Measurements from ENCODE around the gene CCDC188.
A peak's percentile ranks its signal among the peaks of the same experiment; 100 is the strongest.

The CCDC188 gene

DNA sequence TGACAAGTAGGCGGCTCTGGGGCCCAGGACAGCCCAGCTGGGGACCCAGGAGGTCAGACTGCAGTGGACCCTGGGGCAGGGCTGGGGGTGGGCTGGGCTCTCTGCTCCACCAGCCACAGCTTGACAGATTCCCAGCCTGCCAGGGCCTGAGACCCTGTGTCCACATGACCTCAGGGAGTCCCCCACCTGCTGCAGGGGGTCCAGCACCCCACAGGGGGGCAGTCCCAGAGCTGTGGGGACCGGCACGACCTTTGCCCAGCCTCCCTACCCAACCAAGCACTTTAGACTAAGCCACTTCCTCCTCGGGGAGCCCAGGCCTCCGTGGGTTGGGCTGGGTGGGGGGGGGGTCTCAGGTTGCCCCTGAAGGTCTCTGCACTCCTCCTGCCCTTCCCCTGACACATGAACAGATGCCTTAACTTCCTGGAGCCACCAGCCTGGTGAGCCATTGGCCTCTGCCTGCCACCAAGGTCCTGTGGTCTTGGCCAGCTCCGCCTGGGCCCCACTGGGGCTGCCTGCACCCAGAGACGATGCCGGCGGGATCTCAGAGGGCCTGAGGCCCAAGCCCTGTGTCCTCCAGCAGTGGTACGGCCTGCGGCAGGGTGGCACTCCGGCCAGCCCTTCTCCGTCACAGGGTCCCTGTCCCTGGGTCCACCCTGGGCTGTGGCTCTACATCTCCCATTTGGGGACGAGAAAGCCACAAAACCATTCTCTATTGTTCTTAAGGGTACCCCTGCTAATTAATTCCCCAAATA lies 3.4 kb downstream of the CCDC188 start:
- DNase-seq = no peak

DNA sequence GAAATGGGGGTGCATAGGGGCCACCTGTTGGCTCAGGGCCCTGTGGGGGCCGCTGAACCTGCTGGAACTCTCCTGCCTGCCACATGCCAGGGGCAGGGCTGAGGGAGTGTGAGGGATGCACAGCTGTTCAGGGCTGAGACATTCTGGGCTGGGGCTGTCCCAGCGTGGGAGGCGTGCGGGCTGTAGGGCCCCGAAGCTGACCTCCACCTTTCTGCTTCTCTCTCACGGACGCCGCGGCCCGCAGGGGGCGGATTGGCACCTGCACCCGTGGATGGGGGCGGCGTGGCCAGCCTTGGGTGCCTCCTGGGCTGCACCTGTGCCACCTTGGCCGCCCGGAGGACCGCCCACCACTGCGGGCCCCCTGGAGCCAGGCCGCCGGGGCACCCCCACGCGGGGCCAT lies 4.1 kb downstream of the CCDC188 start:
- no peak for DNase-seq

DNA sequence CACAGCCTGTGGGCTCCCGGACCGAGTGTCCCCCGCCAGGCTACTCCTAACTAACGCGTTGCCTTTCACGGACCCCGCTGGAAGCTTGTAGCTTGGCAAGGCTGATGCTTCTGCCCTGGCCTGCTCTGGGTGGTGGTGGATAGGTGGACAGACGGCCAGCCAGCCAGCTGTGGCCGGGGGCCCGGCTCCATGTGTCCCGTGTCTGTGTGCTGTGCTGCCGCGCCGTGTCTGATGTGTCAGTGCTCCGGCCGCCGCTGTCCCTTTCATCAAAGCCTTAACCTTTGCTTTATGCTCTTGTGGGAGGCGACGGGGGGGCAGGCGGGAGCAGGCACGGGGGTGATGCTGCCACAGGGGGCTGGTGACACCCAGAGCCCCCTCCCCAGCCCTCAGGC lies 5.0 kb downstream of the CCDC188 start:
- DNase-seq = no peak

DNA sequence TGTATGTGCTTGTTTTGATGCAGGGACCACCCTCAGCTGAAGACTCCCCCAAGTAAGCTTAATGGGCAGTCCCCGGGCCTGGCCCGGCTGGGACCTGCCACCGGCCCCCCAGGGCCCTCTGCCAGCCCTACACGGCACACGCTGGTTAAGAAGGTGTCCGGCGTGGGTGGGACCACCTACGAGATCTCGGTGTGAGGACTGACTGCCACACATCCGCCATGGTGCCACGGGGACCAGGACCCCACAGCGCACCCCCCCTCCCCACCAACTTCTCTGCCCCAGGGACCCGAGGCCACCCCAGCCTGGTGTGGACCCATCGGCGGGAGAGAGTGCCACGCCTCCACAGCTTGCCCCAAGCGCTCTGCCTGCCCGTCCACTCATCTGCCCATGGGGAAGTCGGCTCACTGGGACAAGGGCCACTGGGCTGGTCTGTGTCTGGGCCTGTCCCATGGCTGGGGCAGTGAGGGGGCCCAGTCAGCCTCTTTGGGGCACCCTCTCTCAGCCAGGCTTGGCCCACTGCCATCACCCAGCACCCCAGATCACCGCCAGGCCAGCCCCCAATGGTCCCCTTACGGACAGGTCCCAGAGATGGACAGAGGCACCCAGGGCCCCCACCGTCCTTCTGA lies 5.5 kb downstream of the CCDC188 start:
- no peak for DNase-seq

DNA sequence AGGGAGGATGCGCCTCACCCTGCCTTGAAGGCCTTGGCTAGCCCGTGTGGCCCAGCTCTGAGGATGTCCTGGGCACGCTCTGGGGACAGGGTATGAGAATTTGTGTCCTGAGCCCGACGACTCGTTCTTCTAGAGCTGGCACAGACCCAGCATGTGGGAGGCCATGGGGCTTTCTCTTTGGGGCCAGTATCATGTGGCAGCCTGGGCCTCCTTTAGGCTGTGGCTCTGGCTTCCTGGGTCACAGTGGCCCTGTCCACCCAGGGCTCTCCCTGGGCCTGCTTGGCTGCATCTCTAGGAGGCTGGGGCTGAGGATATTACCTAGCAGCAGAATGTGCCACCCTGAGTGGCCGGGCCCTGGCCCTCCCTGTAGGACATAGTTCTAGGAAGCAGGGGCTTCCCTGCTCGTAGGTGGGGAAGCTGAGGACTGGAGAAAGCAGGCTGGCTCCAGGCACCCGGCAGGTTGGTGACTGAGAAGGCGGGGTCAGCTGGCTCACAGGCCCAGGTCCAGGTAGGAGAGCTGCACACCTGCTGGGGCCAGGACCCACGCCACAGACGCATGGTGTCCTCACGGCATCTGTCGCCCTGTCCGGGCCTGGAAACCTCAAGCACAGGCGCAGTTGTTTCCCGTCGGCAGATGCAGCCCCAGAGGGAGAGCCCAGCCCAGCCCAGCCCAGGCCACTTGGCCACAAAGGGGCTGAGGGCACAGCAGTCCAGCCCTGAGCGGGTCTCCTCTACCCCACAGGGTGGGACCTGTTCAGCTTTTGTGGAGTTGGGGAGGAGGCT lies 6.8 kb downstream of the CCDC188 start:
- no peak for DNase-seq

DNA sequence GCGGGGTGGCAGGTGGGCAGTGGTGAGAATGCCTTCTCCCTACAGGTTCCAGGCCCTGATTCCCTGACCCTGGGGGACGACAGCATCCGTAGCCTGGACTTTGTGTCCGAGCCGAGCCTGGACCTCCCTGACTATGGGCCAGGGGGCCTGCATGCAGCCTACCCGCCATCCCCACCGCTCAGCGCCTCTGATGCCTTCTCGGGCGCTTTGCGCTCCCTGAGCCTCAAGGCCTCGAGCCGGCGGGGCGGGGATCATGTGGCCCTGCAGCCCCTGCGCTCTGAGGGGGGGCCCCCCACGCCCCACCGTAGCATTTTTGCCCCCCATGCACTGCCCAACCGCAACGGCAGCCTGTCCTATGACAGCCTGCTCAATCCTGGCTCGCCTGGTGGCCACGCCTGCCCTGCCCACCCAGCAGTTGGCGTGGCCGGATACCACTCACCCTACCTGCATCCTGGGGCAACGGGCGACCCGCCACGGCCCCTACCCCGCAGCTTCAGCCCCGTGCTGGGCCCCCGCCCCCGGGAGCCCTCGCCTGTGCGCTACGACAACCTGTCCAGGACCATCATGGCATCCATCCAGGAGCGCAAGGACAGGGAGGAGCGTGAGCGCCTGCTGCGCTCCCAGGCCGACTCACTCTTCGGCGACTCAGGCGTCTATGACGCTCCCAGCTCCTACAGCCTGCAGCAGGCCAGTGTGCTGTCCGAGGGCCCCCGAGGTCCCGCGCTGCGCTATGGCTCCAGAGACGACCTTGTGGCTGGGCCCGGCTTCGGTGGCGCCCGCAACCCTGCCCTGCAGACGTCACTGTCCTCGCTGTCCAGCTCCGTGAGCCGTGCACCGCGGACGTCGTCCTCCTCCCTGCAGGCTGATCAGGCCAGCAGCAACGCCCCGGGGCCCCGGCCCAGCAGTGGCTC lies 7.9 kb downstream of the CCDC188 start:
- no peak for DNase-seq

DNA sequence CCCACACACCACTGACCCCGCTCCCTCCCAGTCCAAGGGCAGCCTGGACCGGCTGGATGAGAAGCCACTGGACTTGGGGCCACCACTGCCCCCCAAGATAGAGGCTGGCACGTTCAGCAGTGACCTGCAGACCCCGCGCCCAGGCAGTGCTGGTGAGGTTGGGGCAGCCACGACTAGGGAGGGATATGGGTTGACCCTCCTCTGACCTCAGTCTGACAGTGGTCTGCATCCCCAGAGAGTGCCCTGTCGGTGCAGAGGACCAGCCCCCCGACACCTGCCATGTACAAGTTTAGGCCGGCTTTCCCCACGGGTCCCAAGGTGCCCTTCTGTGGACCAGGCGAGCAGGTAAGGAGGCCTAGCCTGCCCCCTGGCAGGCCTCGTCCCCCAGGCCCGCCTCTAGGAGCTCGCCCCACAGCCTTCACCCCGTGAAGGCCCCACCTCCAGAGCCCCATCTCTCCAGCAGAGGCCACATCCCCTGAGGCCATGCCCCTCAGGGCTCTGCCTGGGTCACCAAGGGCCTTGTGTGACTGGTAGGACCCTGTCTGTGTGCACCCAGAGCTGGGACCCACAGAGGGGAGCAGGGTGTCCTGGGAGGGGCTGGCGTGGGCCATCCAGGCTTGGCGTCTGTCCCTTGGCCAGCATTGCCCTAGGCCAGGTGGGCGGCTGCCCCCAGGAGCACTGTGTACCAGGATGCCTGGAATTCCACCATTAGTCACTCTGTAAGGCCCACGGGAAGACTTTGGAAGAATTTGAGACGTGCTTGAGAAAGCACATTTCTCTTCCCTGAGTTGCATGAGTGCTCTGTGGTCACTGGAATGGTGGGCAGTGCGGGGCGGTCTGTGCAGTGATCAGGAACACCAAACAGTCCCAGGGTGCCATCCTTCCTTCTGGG lies 9.4 kb downstream of the CCDC188 start:
- peak; percentile 56 for DNase-seq

DNA sequence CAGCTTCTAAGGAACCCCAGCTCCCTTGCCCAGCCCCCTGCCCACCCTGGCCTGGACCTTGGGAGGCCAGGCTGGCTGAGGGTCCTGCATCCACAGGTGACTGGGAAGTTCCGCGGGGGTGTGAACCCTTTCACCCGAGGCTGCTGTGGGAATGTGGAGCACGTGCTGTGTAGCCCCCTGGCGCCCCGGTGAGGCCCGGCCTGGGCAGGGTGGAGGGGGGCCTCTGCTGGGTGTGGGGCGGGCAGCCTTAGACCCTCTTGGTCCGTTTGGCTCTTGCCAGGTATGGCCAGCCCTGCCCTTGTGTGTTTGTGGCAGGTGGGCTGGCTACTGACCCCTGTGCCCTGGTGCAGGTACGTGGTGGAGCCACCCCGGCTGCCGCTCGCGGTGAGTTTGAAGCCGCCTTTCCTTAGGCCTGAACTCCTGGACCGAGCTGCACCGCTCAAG lies 10.3 kb downstream of the CCDC188 start:
- no peak for DNase-seq

DNA sequence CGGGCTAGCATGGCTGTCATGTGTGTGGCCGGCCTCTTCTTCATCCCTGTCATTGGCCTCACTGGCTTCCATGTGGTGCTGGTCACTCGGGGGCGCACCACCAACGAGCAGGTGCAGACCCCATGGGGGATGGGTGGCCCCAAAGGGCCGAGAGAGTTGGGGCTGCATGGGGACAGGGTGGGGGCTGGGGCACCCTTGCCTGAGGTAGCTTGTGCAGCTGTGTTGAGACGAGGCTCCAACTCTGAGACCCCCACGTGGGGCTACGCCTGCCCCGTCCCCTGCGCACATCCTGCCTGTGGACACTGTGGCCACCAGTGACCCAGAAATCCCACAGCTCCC lies 10.8 kb downstream of the CCDC188 start:
- no peak for DNase-seq

DNA sequence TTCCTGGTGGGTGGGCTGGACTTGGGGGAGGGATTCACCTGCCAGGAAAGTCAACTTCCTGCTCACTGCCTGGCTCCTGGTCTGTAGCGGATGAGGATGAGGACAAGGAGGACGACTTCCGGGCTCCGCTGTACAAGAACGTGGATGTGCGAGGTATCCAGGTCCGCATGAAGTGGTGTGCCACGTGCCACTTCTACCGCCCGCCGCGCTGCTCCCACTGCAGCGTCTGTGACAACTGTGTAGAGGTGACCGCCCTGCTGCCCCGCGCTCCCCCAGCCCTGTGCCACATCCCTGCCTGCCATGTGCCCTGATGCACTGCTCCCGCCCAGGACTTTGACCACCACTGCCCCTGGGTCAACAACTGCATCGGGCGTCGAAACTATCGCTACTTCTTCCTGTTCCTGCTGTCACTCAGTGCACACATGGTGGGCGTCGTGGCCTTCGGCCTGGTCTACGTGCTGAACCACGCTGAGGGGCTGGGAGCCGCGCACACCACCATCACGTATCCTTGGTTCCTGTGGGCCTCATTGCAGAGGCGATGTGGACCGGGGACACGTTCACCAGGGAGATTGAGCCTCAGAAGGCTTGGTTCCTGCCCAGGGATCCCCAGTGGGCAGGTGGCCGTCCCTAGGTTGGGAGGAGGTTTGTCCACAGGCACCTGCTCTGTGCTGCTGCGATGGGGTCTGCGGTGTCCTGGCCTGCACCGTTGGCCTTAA lies 11.3 kb downstream of the CCDC188 start:
- no peak for DNase-seq

DNA sequence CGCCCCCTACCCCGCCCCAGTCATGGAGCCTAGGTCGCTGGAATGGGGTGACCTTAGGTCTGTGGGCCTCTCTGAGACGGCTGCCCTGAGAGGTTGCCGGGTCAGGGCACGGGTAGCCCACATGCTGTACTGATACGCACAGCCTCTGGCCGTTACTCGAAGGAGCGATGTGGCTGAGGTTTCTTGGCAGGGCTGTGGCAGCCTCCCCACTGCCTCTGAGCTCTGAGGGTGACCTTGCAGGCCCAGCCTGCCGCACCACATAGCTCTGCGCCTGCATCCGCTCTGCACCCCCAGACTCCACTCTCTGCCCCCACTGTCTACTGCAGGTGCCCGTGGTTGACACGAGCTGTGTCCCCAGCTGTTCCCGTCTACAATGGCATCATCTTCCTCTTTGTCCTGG lies 12.0 kb downstream of the CCDC188 start:
- DNase-seq = no peak

DNA sequence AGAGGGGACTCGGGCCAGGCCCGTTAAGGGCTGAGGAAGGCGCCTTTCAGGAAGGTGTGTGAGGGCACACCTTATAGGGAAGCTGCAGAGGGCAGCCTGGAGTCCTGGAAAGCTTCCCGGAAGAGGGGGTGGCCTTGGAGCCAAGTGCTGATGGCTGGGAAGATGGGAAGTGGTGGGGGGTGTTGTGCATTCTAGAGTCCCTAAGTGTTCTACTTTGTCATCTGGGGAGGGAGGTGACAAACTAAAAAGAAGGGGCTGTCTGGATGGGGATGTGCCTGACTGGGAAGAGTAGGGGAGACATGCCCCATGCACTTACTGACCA lies 12.5 kb downstream of the CCDC188 start:
- DNase-seq = no peak

DNA sequence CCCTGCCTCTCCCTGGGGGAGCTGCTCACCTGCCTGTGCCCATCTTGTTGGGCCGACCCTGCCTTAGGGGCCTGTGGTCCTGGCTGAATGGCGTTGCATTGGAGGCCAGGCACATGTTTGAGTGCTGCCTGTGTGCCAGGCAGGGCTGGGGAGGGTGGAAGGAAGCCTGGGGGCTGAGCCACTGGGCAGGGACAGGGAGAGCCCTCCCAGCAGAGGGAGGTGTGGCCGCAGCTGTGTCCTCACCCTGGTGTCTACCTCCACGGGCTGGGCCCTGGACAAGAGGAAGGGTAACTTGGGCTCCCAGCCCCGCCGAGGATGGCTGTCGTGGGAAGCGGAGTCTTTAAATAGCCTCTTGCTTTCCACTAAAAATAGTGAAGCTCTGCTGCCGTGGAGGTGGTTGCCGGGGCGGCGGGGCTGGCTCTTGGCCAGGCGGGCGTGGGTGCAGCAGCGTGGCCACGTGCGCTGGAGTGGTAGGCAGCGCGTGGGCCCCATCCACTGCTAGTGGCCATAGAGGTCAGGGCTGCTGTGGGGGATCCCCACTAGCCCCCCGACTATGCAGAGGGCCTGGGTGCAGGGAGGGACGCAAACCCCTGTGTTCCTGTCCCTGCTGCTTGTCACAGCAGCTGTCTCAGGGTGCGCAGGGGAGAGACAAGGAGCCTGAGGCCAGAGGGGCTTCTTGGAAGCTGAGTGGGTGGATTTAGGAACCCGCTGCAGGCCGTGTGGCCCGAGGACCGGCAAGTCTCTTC lies 13.0 kb downstream of the CCDC188 start:
- DNase-seq = no peak

DNA sequence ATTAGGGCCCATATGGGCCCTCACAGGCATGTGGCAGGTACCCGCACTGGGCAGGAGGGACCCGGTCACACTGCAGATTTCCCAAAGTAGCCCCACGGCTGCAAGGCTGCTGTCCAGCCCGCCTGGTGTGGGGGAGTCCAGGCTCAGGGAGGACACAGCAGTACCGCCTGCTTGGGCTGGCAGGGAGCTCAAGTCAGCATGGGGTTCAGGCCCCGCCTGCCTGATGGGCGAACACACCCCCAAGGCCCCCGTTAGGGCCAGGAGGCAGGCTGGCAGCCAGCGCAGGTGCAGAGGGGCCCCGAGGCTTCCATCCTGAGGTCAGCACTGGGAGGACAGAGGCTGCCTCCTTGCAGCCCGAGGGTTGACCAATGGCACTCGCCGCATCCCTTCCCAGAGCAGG lies 13.7 kb downstream of the CCDC188 start:
- no peak for DNase-seq

DNA sequence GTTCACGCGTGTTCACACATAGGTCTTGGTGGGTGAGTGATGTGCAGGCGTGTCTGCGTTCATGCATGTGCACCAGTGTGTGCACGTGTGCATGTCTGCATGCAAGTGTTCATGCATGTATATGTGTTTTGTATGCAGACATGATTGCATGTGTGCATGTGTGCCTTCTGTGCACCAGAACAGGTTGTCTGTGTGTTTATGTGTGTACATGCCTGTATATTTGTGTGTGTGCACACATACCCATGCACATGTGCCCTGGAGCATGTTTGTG lies 14.3 kb downstream of the CCDC188 start:
- DNase-seq = no peak

DNA sequence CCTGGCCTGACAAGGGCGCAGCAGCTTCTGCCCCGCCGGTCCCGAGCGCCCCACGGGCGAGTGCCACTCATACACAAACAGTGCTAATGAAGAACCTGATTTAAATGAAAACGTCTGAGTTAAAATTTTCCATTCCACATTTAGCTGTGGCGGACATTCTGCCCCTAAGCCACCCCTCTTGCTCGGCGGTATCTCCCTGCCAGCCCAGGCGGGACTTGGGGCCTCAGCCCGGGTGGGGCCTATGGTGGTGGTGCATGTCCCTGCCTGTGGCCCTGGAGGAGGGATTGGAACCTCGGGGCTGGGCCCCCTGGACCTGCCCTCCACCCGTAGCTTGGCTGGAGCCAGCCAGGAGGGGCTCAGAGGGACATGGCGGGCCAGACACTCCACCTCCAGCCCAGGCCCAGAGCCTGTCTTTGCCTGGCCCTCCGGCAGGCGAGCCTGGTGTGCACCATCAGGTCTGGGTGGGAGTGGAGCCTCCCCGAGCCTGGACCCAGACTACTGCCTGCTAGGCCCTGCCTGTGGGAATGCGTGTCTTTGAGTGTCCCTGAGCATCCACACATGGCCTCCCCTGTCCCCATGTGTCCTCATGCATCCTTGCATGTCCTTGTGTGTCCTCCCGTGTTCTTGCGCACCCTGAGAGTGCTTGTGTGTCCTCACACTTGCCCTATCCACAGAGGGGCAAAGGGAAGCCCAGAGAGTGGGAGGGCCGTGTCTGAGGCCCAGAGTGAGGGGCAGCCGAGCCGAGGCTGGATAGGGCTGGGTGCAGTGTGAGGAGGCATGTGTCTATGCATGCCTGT lies 14.9 kb downstream of the CCDC188 start:
- DNase-seq = no peak

DNA sequence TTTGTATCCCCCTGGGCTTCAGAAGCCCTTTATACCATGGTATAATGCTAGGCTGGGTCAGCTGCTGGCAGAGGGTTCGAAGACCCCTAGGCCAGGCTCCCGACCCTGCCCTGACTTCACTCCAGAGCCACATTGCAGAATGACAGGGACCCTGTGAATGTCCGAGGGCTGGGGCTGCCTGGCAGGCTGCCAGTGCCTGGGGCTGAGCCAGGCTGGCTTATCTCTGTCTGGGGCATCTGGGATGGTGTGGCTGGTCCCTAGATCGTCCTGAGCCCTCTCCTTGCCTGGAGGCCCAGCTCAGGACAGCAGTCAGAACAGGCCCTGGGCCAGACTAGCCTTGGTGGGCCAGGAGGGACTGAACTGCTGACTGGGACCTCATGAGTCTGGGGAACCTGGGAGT lies 15.6 kb downstream of the CCDC188 start:
- no peak for DNase-seq

DNA sequence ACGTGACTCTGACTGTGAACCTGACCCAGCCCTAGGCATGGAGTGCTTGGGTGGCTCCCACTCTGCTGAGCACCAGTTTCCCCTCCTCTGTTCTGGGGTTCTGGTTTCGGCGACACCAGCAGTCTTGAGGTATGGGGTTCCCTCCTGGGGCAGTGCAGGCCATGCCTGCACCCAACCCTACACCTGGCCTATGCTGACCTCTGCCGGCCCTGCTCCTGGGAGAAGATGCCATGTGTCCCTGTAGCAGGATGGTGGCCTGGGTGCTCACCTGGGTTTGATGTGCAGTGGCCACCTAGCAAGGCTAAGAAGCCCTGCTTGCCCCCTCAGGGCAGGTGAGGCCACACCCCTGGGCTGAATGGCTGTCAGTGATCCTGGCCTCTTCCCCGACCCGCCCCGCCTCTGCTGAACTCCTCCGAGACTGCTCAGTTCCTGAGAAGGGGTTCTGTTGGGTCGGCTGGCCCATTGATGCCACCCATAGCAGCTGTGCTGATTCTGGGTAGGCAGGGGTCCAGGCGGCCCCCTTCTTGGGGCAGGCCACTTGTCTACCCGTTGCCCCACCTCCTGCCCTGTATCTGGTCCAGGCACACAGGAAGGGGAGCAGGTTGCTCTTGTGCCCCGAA lies 16.8 kb downstream of the CCDC188 start:
- no peak for DNase-seq

DNA sequence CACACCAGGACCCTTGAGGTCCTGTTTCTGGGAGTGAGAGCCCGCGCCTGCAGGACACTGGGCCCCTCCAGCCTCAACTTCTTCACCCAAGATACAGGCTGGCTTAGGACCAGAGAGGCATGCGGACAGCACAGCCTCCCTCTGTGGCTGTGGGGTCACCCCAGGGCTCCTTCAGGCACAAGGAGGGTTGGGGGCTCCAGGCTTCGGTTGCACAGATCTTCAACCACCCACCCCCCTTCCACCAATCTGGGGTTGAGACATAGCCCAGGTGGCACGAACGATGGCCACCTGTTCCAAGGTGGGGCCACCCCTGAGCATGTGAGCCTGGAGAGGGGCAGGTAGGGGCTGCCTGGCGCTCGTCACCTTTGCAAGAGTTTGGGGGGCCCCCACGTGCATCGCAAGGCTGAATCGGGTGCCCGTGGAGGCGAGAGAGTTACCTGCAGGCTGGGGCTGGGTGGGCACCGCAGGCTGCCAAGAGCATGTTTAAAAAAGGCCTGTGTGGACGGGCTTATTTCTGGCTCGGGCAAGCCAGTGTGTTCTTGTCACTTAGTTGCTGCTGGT lies 18.1 kb downstream of the CCDC188 start:
- no peak for DNase-seq

Data from T1000 (cell line).